Measurements from ENCODE around the gene TEX261. TPM values are rescaled to one million over a fixed set of nuclear protein-coding genes. Genes with fewer than 3 reads are reported as not detected.

TEX261 gene
- polyA plus RNA-seq, 1 of the 3 experiments (the other 2 are of a cell fraction) = 44.3 TPM

DNA sequence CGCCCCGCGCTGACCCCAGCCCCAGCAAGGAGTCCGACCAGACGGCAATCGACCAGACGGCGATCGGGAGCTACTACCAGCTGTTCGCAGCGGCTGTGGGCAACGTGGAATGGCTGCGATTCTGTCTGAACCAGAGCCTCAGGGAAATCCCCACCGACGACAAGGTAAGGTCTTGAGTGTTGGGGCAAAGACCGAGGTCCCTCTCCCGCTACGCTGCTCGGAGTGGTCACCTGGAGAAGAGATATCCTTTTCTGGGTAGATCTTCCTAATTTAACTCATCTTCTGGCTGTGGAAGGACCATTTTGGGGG is 15.5 kb downstream of the TEX261 start:
- Histone ChIP-seq H3K9ac (no peak overlapping the region), H3K79me2 (ENCODE audit: insufficient read depth) (no peaks in the 10 kb centered on the region), H3K27me3 (ENCODE audit: insufficient read depth) (no peaks in the 10 kb centered on the region), H4K20me1 (ENCODE audit: insufficient read depth) (no peaks in the 10 kb centered on the region), H3K27ac (ENCODE audit: low read depth in 2 of 2, low read length in 1 of 2) (no peak overlapping the region), H3K9me3 (no peaks in the 10 kb centered on the region), H3K4me1 (ENCODE audit: control insufficient read depth in 1 of 2, insufficient read depth in 2 of 2, low read depth in 1 of 2, low read length in 1 of 2) (peaks cover 3 to 6% of the 10 kb centered on the region in 2 experiments; a peak in 3 of 4 replicates), H3K36me3 (replicated peaks in 1 of 2; ENCODE audit: control insufficient read depth in 1 of 2, insufficient read depth in 2 of 2, low read length in 1 of 2) (no peaks in the 10 kb centered on the region), H3K4me2 (no peak overlapping the region), H2AFZ (ENCODE audit: low read depth) (no peak overlapping the region), H3K9me2 (no peaks in the 10 kb centered on the region), H3K4me3 (ENCODE audit: low read depth in 2 of 2, low read length in 1 of 2) (no peak overlapping the region), H3F3A (replicated peaks; ENCODE audit: insufficient read depth) (no peaks in the 10 kb centered on the region)
- WGBS (ENCODE audit: low lambda C conversion rate) = 95% methylated on average over 18 of the region's 19 CpGs
- TF ChIP-seq, protein P1, sequence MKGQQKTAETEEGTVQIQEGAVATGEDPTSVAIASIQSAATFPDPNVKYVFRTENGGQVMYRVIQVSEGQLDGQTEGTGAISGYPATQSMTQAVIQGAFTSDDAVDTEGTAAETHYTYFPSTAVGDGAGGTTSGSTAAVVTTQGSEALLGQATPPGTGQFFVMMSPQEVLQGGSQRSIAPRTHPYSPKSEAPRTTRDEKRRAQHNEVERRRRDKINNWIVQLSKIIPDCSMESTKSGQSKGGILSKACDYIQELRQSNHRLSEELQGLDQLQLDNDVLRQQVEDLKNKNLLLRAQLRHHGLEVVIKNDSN (IDR thresholded peaks at IDR 0.05; ENCODE audit: borderline replicate concordance, low read depth) = no peak
- ChIA-PET CTCF (interaction anchor here (1.5 to 3.9 kb wide), 2 partner anchors 13 to 108 kb away, joined by 7 to 33 read pairs; no protein-coding TSS in a partner anchor), POLR2A (no interaction called here)
- DNase-seq = peak; percentile 4

DNA sequence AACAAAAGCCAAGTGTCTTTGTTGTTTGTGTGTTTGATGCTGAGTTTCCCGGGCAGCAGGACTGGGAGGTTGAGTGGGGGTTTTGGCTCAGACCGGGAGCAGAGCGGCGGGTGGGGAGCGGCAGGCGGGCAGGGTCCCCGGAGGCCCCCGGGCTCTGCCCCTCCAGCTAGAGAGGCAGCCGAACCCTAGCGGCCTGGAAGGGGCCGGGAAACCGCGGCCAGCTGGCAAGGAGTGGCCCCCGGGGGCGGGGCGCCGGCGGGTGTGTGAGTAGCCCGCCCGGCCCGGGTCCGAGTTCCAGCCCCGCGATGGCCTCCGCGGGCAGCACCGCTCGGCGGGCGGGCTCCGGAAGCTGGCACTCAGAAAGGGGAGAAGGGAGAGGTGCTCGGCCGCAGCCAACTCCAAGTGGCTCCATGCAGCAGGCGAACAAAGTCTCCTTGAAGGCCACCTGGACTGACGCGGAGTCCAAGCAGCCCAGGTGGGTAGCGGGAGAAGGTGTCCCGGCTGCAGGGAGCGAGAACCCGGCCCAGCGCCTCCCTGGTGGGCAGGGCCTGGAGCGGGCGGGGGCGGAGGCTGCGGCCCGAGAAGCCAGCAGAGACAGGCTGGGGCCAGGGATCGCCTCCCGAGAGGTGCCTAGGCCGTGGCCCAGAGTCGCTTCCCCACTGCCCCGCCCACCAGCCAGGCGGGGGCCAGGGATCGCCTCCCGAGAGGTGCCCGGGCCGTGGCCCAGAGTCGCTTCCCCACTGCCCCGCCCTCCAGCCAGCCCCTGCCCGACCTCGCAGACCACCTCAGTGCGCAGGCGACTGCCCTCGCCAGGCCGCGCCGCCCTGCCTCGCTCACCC is 16.1 kb downstream of the TEX261 start, which contains the start of gene ANKRD53:
Gene ANKRD53, plus strand, starts transcription at position 290 of the 839 bp plus-strand sequence. Its CDS starts 16 bp downstream, at position 306.
- POLR2A ChIA-PET = no interaction called here
- Histone ChIP-seq H3K9ac (peak within 1 kb of the TSS; percentile 72; the same call in 1 of the 2 replicates), H4K20me1 (ENCODE audit: insufficient read depth) (no peaks in the 10 kb centered on the region), H2AFZ (ENCODE audit: low read depth) (no peak within 1 kb of the TSS), H3K36me3 (replicated peaks in 1 of 2; ENCODE audit: control insufficient read depth in 1 of 2, insufficient read depth in 2 of 2, low read length in 1 of 2) (no peaks in the 10 kb centered on the region), H3K4me1 (ENCODE audit: control insufficient read depth in 1 of 2, insufficient read depth in 2 of 2, low read depth in 1 of 2, low read length in 1 of 2) (peaks cover 3 to 6% of the 10 kb centered on the region in 2 experiments; a peak in 3 of 4 replicates), H3F3A (replicated peaks; ENCODE audit: insufficient read depth) (no peaks in the 10 kb centered on the region), H3K9me3 (no peaks in the 10 kb centered on the region), H3K27ac (ENCODE audit: low read depth in 2 of 2, low read length in 1 of 2) (peak within 1 kb of the TSS in 1 of 2 experiments; percentile 87; a peak in 2 of 4 replicates), H3K9me2 (no peaks in the 10 kb centered on the region), H3K79me2 (ENCODE audit: insufficient read depth) (no peaks in the 10 kb centered on the region), H3K4me2 (peak within 1 kb of the TSS; percentile 90), H3K27me3 (ENCODE audit: insufficient read depth) (no peaks in the 10 kb centered on the region), H3K4me3 (ENCODE audit: low read depth in 2 of 2, low read length in 1 of 2) (peak within 1 kb of the TSS; percentile 61 to 88)
- peak; percentile 27 for DNase-seq
- TF ChIP-seq SIN3A (IDR thresholded peaks at IDR 0.05; ENCODE audit: borderline replicate concordance, low read depth, low read length) (no peak), GABPA (IDR thresholded peaks at IDR 0.05; ENCODE audit: low read depth) (no peak), SMC3 (IDR thresholded peaks at IDR 0.05; ENCODE audit: low read depth, low read length) (no peak), JUND (IDR thresholded peaks at IDR 0.05) (no peak), FOXJ3 (CRISPR knock-in tag; IDR thresholded peaks at IDR 0.05) (no peak), ELF1 (IDR thresholded peaks at IDR 0.05) (no peak)
- TF ChIP-seq, protein P2, sequence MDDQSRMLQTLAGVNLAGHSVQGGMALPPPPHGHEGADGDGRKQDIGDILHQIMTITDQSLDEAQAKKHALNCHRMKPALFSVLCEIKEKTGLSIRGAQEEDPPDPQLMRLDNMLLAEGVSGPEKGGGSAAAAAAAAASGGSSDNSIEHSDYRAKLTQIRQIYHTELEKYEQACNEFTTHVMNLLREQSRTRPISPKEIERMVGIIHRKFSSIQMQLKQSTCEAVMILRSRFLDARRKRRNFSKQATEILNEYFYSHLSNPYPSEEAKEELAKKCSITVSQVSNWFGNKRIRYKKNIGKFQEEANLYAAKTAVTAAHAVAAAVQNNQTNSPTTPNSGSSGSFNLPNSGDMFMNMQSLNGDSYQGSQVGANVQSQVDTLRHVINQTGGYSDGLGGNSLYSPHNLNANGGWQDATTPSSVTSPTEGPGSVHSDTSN (IDR thresholded peaks at IDR 0.05) = no peak
- 90% methylated on average over 43 of the region's 67 CpGs for whole genome bisulfite sequencing (ENCODE audit: low lambda C conversion rate)
- CTCF ChIA-PET = interaction anchor here (0.7 to 4.0 kb wide), 12 partner anchors 7 to 259 kb away, joined by 3 to 33 read pairs (median 4); partner anchors contain the start of gene FIGLA
